HepG2 (cell line): ENCODE measurements around the gene SLC38A2. TPM values are rescaled to one million over a fixed set of nuclear protein-coding genes. Genes with fewer than 3 reads are reported as not detected.
A peak's percentile ranks its signal among the peaks of the same experiment; 100 is the strongest.

ENCODE experiments used
- BHLHE40 ChIP-seq: IDR thresholded peaks from 2 replicates; pipeline ENCODE4 v1.6.1; 2011; ENCODE audit warnings: low read length, improper control_type of control experiment
- BRD4 ChIP-seq: sonication (generic); formaldehyde crosslinking; IDR thresholded peaks from 2 replicates; pipeline ENCODE4 v1.4.0; 2020; ENCODE audit warnings: missing genetic modification reagents
- CCDC6 ChIP-seq: sonication (generic); formaldehyde crosslinking; IDR thresholded peaks from 2 replicates; pipeline ENCODE4 v1.8.1; 2022; ENCODE audit warnings: mild to moderate bottlenecking, missing genetic modification reagents, moderate library complexity
- ETV6 ChIP-seq: sonication (generic); formaldehyde crosslinking; conservative IDR thresholded peaks from 2 replicates; pipeline ENCODE4 v1.4.0; 2020; ENCODE audit warnings: missing genetic modification reagents
- GABPB1 ChIP-seq: IDR thresholded peaks from 2 replicates; pipeline ENCODE4 v1.6.1; 2016; ENCODE audit warnings: mild to moderate bottlenecking, missing genetic modification reagents, moderate library complexity, missing compliant biosample characterization
- GATAD2A ChIP-seq: IDR thresholded peaks from 2 replicates; pipeline ENCODE4 v1.6.1; 2016
- GLI4 ChIP-seq: sonication (generic); formaldehyde crosslinking; IDR thresholded peaks from 2 replicates; pipeline ENCODE4 v1.5.1; 2020; ENCODE audit warnings: missing genetic modification reagents, mild to moderate bottlenecking, moderate library complexity, borderline replicate concordance
- HNRNPUL1 ChIP-seq: fragments of 200-400 bp; formaldehyde crosslinking; IDR thresholded peaks from 2 replicates; pipeline ENCODE4 v1.6.1; 2017; ENCODE audit warnings: low read depth, mild to moderate bottlenecking, low read length, moderate library complexity
- KDM5A ChIP-seq: fragments of 200-600 bp; sonication (generic); IDR thresholded peaks from 2 replicates; pipeline ENCODE4 v1.7.0; 2018; ENCODE audit warnings: antibody characterized with exemption, mild to moderate bottlenecking, low read length, borderline replicate concordance
- NFATC3 ChIP-seq: sonication (generic); formaldehyde crosslinking; IDR thresholded peaks from 2 replicates; pipeline ENCODE4 v1.5.1; 2020; ENCODE audit warnings: mild to moderate bottlenecking, missing genetic modification reagents
- SMC3 ChIP-seq: IDR thresholded peaks from 2 replicates; pipeline ENCODE4 v1.6.1; 2011; ENCODE audit warnings: low read length, improper control_type of control experiment
- ZBTB44 ChIP-seq: sonication (generic); formaldehyde crosslinking; IDR thresholded peaks from 2 replicates; pipeline ENCODE4 v1.4.0; 2020; ENCODE audit warnings: missing genetic modification reagents
- ZFP82 ChIP-seq: sonication (generic); formaldehyde crosslinking; IDR thresholded peaks from 2 replicates; pipeline ENCODE4 v1.5.1; 2020; ENCODE audit warnings: mild to moderate bottlenecking, missing genetic modification reagents, borderline replicate concordance
- ZIK1 ChIP-seq: sonication (generic); formaldehyde crosslinking; IDR thresholded peaks from 2 replicates; pipeline ENCODE4 v1.5.0; 2020; ENCODE audit warnings: mild to moderate bottlenecking, low read depth, missing genetic modification reagents, borderline replicate concordance
- ZNF10 ChIP-seq: sonication (generic); formaldehyde crosslinking; IDR thresholded peaks from 2 replicates; pipeline ENCODE4 v1.4.0; 2020; ENCODE audit warnings: mild to moderate bottlenecking, low read depth, missing genetic modification reagents, borderline replicate concordance
- ZNF251 ChIP-seq: sonication (generic); formaldehyde crosslinking; IDR thresholded peaks from 2 replicates; pipeline ENCODE4 v1.9.0; 2021; ENCODE audit warnings: mild to moderate bottlenecking, missing genetic modification reagents
- ZNF563 ChIP-seq: sonication (generic); formaldehyde crosslinking; IDR thresholded peaks from 2 replicates; pipeline ENCODE4 v1.8.0; 2022; ENCODE audit warnings: mild to moderate bottlenecking, moderate library complexity, missing genetic modification reagents
- ZNF660 ChIP-seq: sonication (generic); formaldehyde crosslinking; IDR thresholded peaks from 2 replicates; pipeline ENCODE4 v1.5.1; 2020; ENCODE audit warnings: mild to moderate bottlenecking, low read depth, missing genetic modification reagents, borderline replicate concordance
- polyA plus RNA-seq, 8 experiments: library from polyadenylated mRNA; depleted of rRNA in 3 of 8; stranded (reverse) in 7 of 8; unstranded in 1 of 8; fragments of >200 nt; fragmentation: Illumina TruSeq in 4 of 8; extraction: Trizol in 4 of 8; gene quantifications; 2 replicates each; pipeline versions ENCODE4 v1.2.1 to v1.2.3, GENCODE V29; 2011 to 2016; ENCODE audit warnings: low read depth in 4 of 8, missing spikeins in 1 of 8, mixed read lengths in 1 of 8; ENCODE audit not compliant: insufficient read depth in 1 of 8
- total RNA-seq, 5 experiments: library from RNA; depleted of rRNA; stranded (reverse); fragments of >200 nt; fragmentation: Illumina TruSeq; extraction: Trizol; gene quantifications; 2 replicates each; pipeline ENCODE4 v1.2.3, GENCODE V29; 2016; ENCODE audit warnings: low read depth in 1 of 5
- TF ChIP-seq, protein P1 (sequence below): sonication (generic); formaldehyde crosslinking; IDR thresholded peaks from 2 replicates; pipeline ENCODE4 v1.8.1; 2023; ENCODE audit warnings: mild to moderate bottlenecking, inconsistent platforms, moderate library complexity, missing genetic modification reagents, borderline replicate concordance
- TF ChIP-seq, protein P2 (sequence below): sonication (generic); formaldehyde crosslinking; IDR thresholded peaks from 2 replicates; pipeline ENCODE4 v1.4.0; 2020; ENCODE audit warnings: missing genetic modification reagents, borderline replicate concordance
- TF ChIP-seq, protein P3 (sequence below): IDR thresholded peaks from 2 replicates; pipeline ENCODE4 v1.6.1; 2018; ENCODE audit warnings: missing genetic modification reagents, mild to moderate bottlenecking, missing compliant biosample characterization
- TF ChIP-seq, protein P4 (sequence below): sonication (generic); formaldehyde crosslinking; IDR thresholded peaks from 2 replicates; pipeline ENCODE4 v1.5.0; 2020; ENCODE audit warnings: mild to moderate bottlenecking, missing genetic modification reagents

The SLC38A2 gene
- total and polyA plus RNA-seq, 2 of the 13 experiments (the other 11 are each of a cell fraction or from before 2014, with no cell fraction given), result 368 to 880 TPM

- TF ChIP-seq ZBTB44 (CRISPR knock-in tag) (no peak), ZNF660 (CRISPR knock-in tag) (no peak), KDM5A (no peak), ETV6 (CRISPR knock-in tag) (no peak; the same call in 1 of the 2 replicates), GLI4 (CRISPR knock-in tag) (no peak), ZNF563 (CRISPR knock-in tag) (peak; percentile 51; the same call in 1 of the 2 replicates), HNRNPUL1 (no peak), ZFP82 (CRISPR knock-in tag) (no peak), BHLHE40 (no peak), ZIK1 (CRISPR knock-in tag) (no peak), GATAD2A (no peak), CCDC6 (no peak), SMC3 (no peak), NFATC3 (CRISPR knock-in tag) (no peak), ZNF10 (CRISPR knock-in tag) (no peak), BRD4 (CRISPR knock-in tag) (0 out of 2 replicates have a peak, but pooled peaks have one; percentile 2), ZNF251 (CRISPR knock-in tag) (no peak), GABPB1 (CRISPR knock-in tag) (no peak; the same call in 1 of the 2 replicates)
- TF ChIP-seq, protein P1, sequence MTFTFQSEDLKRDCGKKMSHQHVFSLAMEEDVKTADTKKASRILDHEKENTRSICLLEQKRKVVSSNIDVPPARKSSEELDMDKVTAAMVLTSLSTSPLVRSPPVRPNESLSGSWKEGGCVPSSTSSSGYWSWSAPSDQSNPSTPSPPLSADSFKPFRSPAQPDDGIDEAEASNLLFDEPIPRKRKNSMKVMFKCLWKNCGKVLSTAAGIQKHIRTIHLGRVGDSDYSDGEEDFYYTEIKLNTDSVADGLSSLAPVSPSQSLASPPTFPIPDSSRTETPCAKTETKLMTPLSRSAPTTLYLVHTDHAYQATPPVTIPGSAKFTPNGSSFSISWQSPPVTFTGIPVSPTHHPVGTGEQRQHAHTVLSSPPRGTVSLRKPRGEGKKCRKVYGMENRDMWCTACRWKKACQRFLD (CRISPR knock-in tag), result no peak; the same call in 1 of the 2 replicates
- TF ChIP-seq, protein P2, sequence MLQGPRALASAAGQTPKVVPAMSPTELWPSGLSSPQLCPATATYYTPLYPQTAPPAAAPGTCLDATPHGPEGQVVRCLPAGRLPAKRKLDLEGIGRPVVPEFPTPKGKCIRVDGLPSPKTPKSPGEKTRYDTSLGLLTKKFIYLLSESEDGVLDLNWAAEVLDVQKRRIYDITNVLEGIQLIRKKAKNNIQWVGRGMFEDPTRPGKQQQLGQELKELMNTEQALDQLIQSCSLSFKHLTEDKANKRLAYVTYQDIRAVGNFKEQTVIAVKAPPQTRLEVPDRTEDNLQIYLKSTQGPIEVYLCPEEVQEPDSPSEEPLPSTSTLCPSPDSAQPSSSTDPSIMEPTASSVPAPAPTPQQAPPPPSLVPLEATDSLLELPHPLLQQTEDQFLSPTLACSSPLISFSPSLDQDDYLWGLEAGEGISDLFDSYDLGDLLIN, result no peak
- TF ChIP-seq, protein P3, sequence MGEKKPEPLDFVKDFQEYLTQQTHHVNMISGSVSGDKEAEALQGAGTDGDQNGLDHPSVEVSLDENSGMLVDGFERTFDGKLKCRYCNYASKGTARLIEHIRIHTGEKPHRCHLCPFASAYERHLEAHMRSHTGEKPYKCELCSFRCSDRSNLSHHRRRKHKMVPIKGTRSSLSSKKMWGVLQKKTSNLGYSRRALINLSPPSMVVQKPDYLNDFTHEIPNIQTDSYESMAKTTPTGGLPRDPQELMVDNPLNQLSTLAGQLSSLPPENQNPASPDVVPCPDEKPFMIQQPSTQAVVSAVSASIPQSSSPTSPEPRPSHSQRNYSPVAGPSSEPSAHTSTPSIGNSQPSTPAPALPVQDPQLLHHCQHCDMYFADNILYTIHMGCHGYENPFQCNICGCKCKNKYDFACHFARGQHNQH (CRISPR knock-in tag), result no peak
- TF ChIP-seq, protein P4, sequence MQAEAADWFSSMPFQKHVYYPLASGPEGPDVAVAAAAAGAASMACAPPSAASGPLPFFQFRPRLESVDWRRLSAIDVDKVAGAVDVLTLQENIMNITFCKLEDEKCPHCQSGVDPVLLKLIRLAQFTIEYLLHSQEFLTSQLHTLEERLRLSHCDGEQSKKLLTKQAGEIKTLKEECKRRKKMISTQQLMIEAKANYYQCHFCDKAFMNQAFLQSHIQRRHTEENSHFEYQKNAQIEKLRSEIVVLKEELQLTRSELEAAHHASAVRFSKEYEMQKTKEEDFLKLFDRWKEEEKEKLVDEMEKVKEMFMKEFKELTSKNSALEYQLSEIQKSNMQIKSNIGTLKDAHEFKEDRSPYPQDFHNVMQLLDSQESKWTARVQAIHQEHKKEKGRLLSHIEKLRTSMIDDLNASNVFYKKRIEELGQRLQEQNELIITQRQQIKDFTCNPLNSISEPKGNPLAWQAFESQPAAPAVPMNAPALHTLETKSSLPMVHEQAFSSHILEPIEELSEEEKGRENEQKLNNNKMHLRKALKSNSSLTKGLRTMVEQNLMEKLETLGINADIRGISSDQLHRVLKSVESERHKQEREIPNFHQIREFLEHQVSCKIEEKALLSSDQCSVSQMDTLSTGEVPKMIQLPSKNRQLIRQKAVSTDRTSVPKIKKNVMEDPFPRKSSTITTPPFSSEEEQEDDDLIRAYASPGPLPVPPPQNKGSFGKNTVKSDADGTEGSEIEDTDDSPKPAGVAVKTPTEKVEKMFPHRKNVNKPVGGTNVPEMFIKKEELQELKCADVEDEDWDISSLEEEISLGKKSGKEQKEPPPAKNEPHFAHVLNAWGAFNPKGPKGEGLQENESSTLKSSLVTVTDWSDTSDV, result no peak
Observed at GRCh38 chr12:46371718-46372543, 642 bp downstream of the SLC38A2 start (continued).
